ENCODE data around the gene FOXP1. TPM values are rescaled to one million over a fixed set of nuclear protein-coding genes. Genes with fewer than 3 reads are reported as not detected.
A peak's percentile ranks its signal among the peaks of the same experiment; 100 is the strongest.

The FOXP1 gene
- total and polyA plus RNA-seq, 2 of the 8 experiments (the other 6 are each of a cell fraction or from before 2014, with no cell fraction given), result 13.9 to 25.4 TPM

DNA sequence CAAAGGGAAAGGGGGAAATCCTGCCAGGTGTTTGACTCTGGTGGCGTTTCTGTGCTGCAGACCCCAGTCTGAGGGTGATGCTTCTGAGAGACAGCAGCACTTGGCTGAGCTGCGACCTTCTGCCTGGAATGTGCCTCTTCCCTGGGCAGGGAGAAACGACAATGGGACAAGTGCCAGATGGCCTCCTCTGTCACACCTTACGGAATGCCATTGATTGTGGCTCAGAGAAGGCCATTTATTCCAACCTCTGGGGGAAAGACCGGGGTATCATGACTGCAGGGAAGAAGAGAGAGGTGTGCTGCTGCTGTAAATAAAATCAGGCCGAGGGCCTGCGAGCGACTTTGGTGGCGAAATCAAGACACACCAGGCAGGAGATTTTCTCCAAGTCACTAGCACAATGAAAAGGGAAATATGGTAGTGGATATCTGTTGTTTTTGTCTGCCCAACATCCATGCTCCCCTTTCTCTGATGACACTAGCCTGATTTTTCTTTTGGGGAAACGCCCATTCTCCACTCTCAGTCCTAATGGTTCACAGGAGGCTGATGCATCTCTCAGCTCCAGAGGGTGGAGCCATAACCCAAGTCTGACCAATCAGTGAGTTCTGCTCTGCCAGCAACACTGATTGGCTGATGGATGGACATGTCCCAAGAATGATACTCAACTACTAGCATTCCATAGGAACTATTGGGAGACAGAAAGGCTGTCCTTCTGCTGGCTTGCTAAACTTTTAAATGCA lies 336.1 kb downstream of the FOXP1 start (continued):
- TF ChIP-seq BCL11A (IDR thresholded peaks at IDR 0.05; ENCODE audit: low read depth in 2 of 2, low read length in 2 of 2) (no peak), CEBPB (IDR thresholded peaks at IDR 0.05; ENCODE audit: low read depth, low read length) (no peak), TEAD4 (IDR thresholded peaks at IDR 0.05; ENCODE audit: low read depth, low read length) (peak; percentile 91)

All from H1 (cell line).